ENCODE results near the gene SALL1.

SALL1 gene

GRCh38 chr16:51109173-51109572, 41.9 kb downstream of the SALL1 start:
- 83% methylated on average over 2 of the region's 2 CpGs for WGBS
- no peak overlapping the region for H3K4me2 ChIP-seq (ENCODE audit: low read length, poor library complexity, severe bottlenecking)
- peaks cover 25 to 61% of the 10 kb centered on the region in 2 experiments for H3K27me3 ChIP-seq (ENCODE audit: control insufficient read depth in 1 of 2, insufficient read depth in 1 of 2, low read length in 2 of 2)
- H4K8ac ChIP-seq (ENCODE audit: low read length): no peak overlapping the region
- no peak for DNase-seq
- no peak overlapping the region for H3K4ac ChIP-seq (ENCODE audit: low read depth in 1 of 2, low read length in 2 of 2)
- no peak overlapping the region for H3K14ac ChIP-seq (ENCODE audit: low read length in 2 of 2)
- no peaks in the 10 kb centered on the region for H3K9me3 ChIP-seq (ENCODE audit: control insufficient read depth, low read length)
- no peak overlapping the region for H2BK12ac ChIP-seq (ENCODE audit: low read length in 2 of 2)
- H2BK15ac ChIP-seq (ENCODE audit: low read depth, poor library complexity, severe bottlenecking): no peak overlapping the region
- no peak overlapping the region for H2BK120ac ChIP-seq (ENCODE audit: low read depth, low read length)
- H2AK5ac ChIP-seq (ENCODE audit: low read length, severe bottlenecking): no peak overlapping the region
- no peaks in the 10 kb centered on the region for H3K79me1 ChIP-seq (replicated peaks; ENCODE audit: low read length, poor library complexity, severe bottlenecking)
- H3K9ac ChIP-seq (ENCODE audit: low read length): no peak overlapping the region
- no peak overlapping the region for H2BK5ac ChIP-seq (ENCODE audit: low read depth, low read length, poor library complexity, severe bottlenecking)
- no peak overlapping the region for H3K4me3 ChIP-seq (ENCODE audit: insufficient read depth in 1 of 2, low read depth in 1 of 2, low read length in 2 of 2)
- no peaks in the 10 kb centered on the region for H3K36me3 ChIP-seq (ENCODE audit: control insufficient read depth in 1 of 2, insufficient read depth in 2 of 2, low read depth in 1 of 2, low read length in 2 of 2)
- no peak overlapping the region for H4K91ac ChIP-seq (ENCODE audit: low read length)
- no peak overlapping the region for H3K27ac ChIP-seq (ENCODE audit: low read length, poor library complexity, severe bottlenecking)
- peaks cover 3% of the 10 kb centered on the region for H3K4me1 ChIP-seq (ENCODE audit: control insufficient read depth, insufficient read depth, low read depth, low read length)
- H3K23ac ChIP-seq (ENCODE audit: low read length in 2 of 2): no peak overlapping the region
- H3K18ac ChIP-seq (ENCODE audit: low read depth in 1 of 2, low read length in 2 of 2): no peak overlapping the region
- H2AFZ ChIP-seq (ENCODE audit: low read depth, low read length): no peak overlapping the region

GRCh38 chr16:51107742-51108141, 43.3 kb downstream of the SALL1 start:
- Histone ChIP-seq H3K27ac (ENCODE audit: low read length, poor library complexity, severe bottlenecking) (no peak overlapping the region), H2AK5ac (ENCODE audit: low read length, severe bottlenecking) (no peak overlapping the region), H4K91ac (ENCODE audit: low read length) (no peak overlapping the region), H3K27me3 (ENCODE audit: control insufficient read depth in 1 of 2, insufficient read depth in 1 of 2, low read length in 2 of 2) (peaks cover 18 to 47% of the 10 kb centered on the region in 2 experiments), H3K23ac (ENCODE audit: low read length in 2 of 2) (no peak overlapping the region), H2AFZ (ENCODE audit: low read depth, low read length) (no peak overlapping the region), H3K18ac (ENCODE audit: low read depth in 1 of 2, low read length in 2 of 2) (no peak overlapping the region), H4K8ac (ENCODE audit: low read length) (no peak overlapping the region), H3K14ac (ENCODE audit: low read length in 2 of 2) (no peak overlapping the region), H2BK120ac (ENCODE audit: low read depth, low read length) (no peak overlapping the region), H2BK15ac (ENCODE audit: low read depth, poor library complexity, severe bottlenecking) (no peak overlapping the region), H3K4me2 (ENCODE audit: low read length, poor library complexity, severe bottlenecking) (no peak overlapping the region), H3K9me3 (ENCODE audit: control insufficient read depth, low read length) (no peaks in the 10 kb centered on the region), H3K4ac (ENCODE audit: low read depth in 1 of 2, low read length in 2 of 2) (no peak overlapping the region), H3K36me3 (ENCODE audit: control insufficient read depth in 1 of 2, insufficient read depth in 2 of 2, low read depth in 1 of 2, low read length in 2 of 2) (no peaks in the 10 kb centered on the region), H2BK12ac (ENCODE audit: low read length in 2 of 2) (no peak overlapping the region), H3K79me1 (replicated peaks; ENCODE audit: low read length, poor library complexity, severe bottlenecking) (no peaks in the 10 kb centered on the region), H2BK5ac (ENCODE audit: low read depth, low read length, poor library complexity, severe bottlenecking) (no peak overlapping the region), H3K4me3 (ENCODE audit: insufficient read depth in 1 of 2, low read depth in 1 of 2, low read length in 2 of 2) (no peak overlapping the region), H3K9ac (ENCODE audit: low read length) (no peak overlapping the region), H3K4me1 (ENCODE audit: control insufficient read depth, insufficient read depth, low read depth, low read length) (no peaks in the 10 kb centered on the region)
- no peak for DNase-seq
- 94% methylated on average over 2 of the region's 2 CpGs for WGBS

GRCh38 chr16:51106535-51106934, 44.5 kb downstream of the SALL1 start:
- Histone ChIP-seq H3K79me1 (replicated peaks; ENCODE audit: low read length, poor library complexity, severe bottlenecking) (no peaks in the 10 kb centered on the region), H3K4me3 (ENCODE audit: insufficient read depth in 1 of 2, low read depth in 1 of 2, low read length in 2 of 2) (no peak overlapping the region), H3K9ac (ENCODE audit: low read length) (no peak overlapping the region), H2AFZ (ENCODE audit: low read depth, low read length) (no peak overlapping the region), H3K27me3 (ENCODE audit: control insufficient read depth in 1 of 2, insufficient read depth in 1 of 2, low read length in 2 of 2) (peaks cover 8 to 38% of the 10 kb centered on the region in 2 experiments), H3K9me3 (ENCODE audit: control insufficient read depth, low read length) (no peaks in the 10 kb centered on the region), H2BK15ac (ENCODE audit: low read depth, poor library complexity, severe bottlenecking) (no peak overlapping the region), H3K4ac (ENCODE audit: low read depth in 1 of 2, low read length in 2 of 2) (no peak overlapping the region), H3K27ac (ENCODE audit: low read length, poor library complexity, severe bottlenecking) (no peak overlapping the region), H2BK120ac (ENCODE audit: low read depth, low read length) (no peak overlapping the region), H3K23ac (ENCODE audit: low read length in 2 of 2) (no peak overlapping the region), H4K91ac (ENCODE audit: low read length) (no peak overlapping the region), H3K18ac (ENCODE audit: low read depth in 1 of 2, low read length in 2 of 2) (no peak overlapping the region), H2BK5ac (ENCODE audit: low read depth, low read length, poor library complexity, severe bottlenecking) (no peak overlapping the region), H4K8ac (ENCODE audit: low read length) (no peak overlapping the region), H3K36me3 (ENCODE audit: control insufficient read depth in 1 of 2, insufficient read depth in 2 of 2, low read depth in 1 of 2, low read length in 2 of 2) (no peaks in the 10 kb centered on the region), H3K4me1 (ENCODE audit: control insufficient read depth, insufficient read depth, low read depth, low read length) (no peaks in the 10 kb centered on the region), H2BK12ac (ENCODE audit: low read length in 2 of 2) (no peak overlapping the region), H2AK5ac (ENCODE audit: low read length, severe bottlenecking) (no peak overlapping the region), H3K14ac (ENCODE audit: low read length in 2 of 2) (no peak overlapping the region), H3K4me2 (ENCODE audit: low read length, poor library complexity, severe bottlenecking) (no peak overlapping the region)
- DNase-seq: no peak
- WGBS: no CpG with 5 or more reads among the region's 2 CpGs

- H2AFZ ChIP-seq (ENCODE audit: low read depth, low read length): no peak overlapping the region
- H4K91ac ChIP-seq (ENCODE audit: low read length): no peak overlapping the region
- H3K14ac ChIP-seq (ENCODE audit: low read length in 2 of 2): no peak overlapping the region
- no peak overlapping the region for H2BK12ac ChIP-seq (ENCODE audit: low read length in 2 of 2)
- no peak overlapping the region for H3K9ac ChIP-seq (ENCODE audit: low read length)
- H3K9me3 ChIP-seq (ENCODE audit: control insufficient read depth, low read length): no peaks in the 10 kb centered on the region
- H3K79me1 ChIP-seq (replicated peaks; ENCODE audit: low read length, poor library complexity, severe bottlenecking): no peaks in the 10 kb centered on the region
- H2BK5ac ChIP-seq (ENCODE audit: low read depth, low read length, poor library complexity, severe bottlenecking): no peak overlapping the region
- no peak overlapping the region for H3K18ac ChIP-seq (ENCODE audit: low read depth in 1 of 2, low read length in 2 of 2)
- DNase-seq: no peak
- no peaks in the 10 kb centered on the region for H3K4me1 ChIP-seq (ENCODE audit: control insufficient read depth, insufficient read depth, low read depth, low read length)
- no peak overlapping the region for H3K4me3 ChIP-seq (ENCODE audit: insufficient read depth in 1 of 2, low read depth in 1 of 2, low read length in 2 of 2)
- H3K27me3 ChIP-seq (ENCODE audit: control insufficient read depth in 1 of 2, insufficient read depth in 1 of 2, low read length in 2 of 2): peaks cover 3 to 11% of the 10 kb centered on the region in 2 experiments
- H3K4ac ChIP-seq (ENCODE audit: low read depth in 1 of 2, low read length in 2 of 2): no peak overlapping the region
- no peaks in the 10 kb centered on the region for H3K36me3 ChIP-seq (ENCODE audit: control insufficient read depth in 1 of 2, insufficient read depth in 2 of 2, low read depth in 1 of 2, low read length in 2 of 2)
- no peak overlapping the region for H2BK120ac ChIP-seq (ENCODE audit: low read depth, low read length)
- no peak overlapping the region for H4K8ac ChIP-seq (ENCODE audit: low read length)
- no peak overlapping the region for H2AK5ac ChIP-seq (ENCODE audit: low read length, severe bottlenecking)
- no peak overlapping the region for H3K23ac ChIP-seq (ENCODE audit: low read length in 2 of 2)
- WGBS: 85% methylated on average over 4 of the region's 4 CpGs
- no peak overlapping the region for H2BK15ac ChIP-seq (ENCODE audit: low read depth, poor library complexity, severe bottlenecking)
- no peak overlapping the region for H3K27ac ChIP-seq (ENCODE audit: low read length, poor library complexity, severe bottlenecking)
- H3K4me2 ChIP-seq (ENCODE audit: low read length, poor library complexity, severe bottlenecking): no peak overlapping the region
Measured at GRCh38 chr16:51103590-51103989, 47.5 kb downstream of the SALL1 start.
